Right atrium auricular region (tissue), 2 donors: Measurements from ENCODE around the gene CYP3A7. TPM values are rescaled to one million over a fixed set of nuclear protein-coding genes. Genes with fewer than 3 reads are reported as not detected.
"Not testable (repeated sequence)": the region's sequence is repeated elsewhere in the genome, so short reads cannot be mapped to it uniquely, and the experiment has no call there.

ENCODE experiments used
- DNase-seq: peaks from one replicate; pipeline ENCODE4 v3.0.0-alpha.2; 2019; ENCODE audit warnings: low spot score
- H3K27ac ChIP-seq, 2 donors: fragments of 200-600 bp; sonication (generic); 1 replicate in 1 of 2; 2 replicates in 1 of 2; pipeline ENCODE4 v1.5.1; 2016 to 2019
- H3K27me3 ChIP-seq, 2 donors: fragments of 200-600 bp; sonication (generic); one replicate each; pipeline versions ENCODE4 v1.5.1 to v1.6.0; 2017 to 2019
- H3K36me3 ChIP-seq: fragments of 200-600 bp; sonication (generic); one replicate; pipeline ENCODE4 v1.5.1; 2016
- H3K4me1 ChIP-seq, 2 donors: fragments of 200-600 bp; sonication (generic); one replicate each; pipeline versions ENCODE4 v1.5.1 to v1.6.0; 2017 to 2019
- H3K4me3 ChIP-seq, 2 donors: fragments of 200-600 bp; sonication (generic); 1 replicate in 1 of 2; 2 replicates in 1 of 2; pipeline ENCODE4 v1.5.1; 2017 to 2019; ENCODE audit warnings: mild to moderate bottlenecking in 1 of 2, moderate library complexity in 1 of 2
- H3K9me3 ChIP-seq, 2 donors: fragments of 200-600 bp; sonication (generic); one replicate each; pipeline ENCODE4 v1.5.1; 2019
- CTCF ChIP-seq, 2 donors: fragments of 200-600 bp; sonication (generic); IDR thresholded peaks; one replicate each; pipeline ENCODE4 v1.5.1; 2019; ENCODE audit warnings: antibody characterized with exemption in 2 of 2
- total RNA-seq, 2 donors: library from RNA; depleted of rRNA; stranded (reverse); fragments of >200 nt; gene quantifications; one replicate each; pipeline ENCODE4 v1.1.0, GENCODE V29; 2016

The CYP3A7 gene
- total RNA-seq, 2 donors from 2014 or later = 0.82 to 2.0 TPM

GRCh38 chr7:99778880-99779279, 43.9 kb upstream of the CYP3A7 start:
- H3K27me3 ChIP-seq = no peaks in the 10 kb centered on the region
- H3K9me3 ChIP-seq = no peaks in the 10 kb centered on the region
- H3K27ac ChIP-seq = no peak overlapping the region
- no peaks in the 10 kb centered on the region for H3K4me1 ChIP-seq
- no peaks in the 10 kb centered on the region for H3K36me3 ChIP-seq
- no peak for DNase-seq
- no peak for TF ChIP-seq CTCF (IDR thresholded peaks at IDR 0.05)
- H3K4me3 ChIP-seq = no peak overlapping the region

GRCh38 chr7:99773395-99773794, 38.4 kb upstream of the CYP3A7 start:
- H3K27me3 ChIP-seq, H3K36me3 ChIP-seq, DNase-seq, H3K4me3 ChIP-seq, H3K9me3 ChIP-seq, H3K27ac ChIP-seq, H3K4me1 ChIP-seq: not testable (repeated sequence)

- TF ChIP-seq CTCF (IDR thresholded peaks at IDR 0.05) = no peak
- Histone ChIP-seq H3K27ac (no peak overlapping the region), H3K9me3 (no peaks in the 10 kb centered on the region), H3K36me3 (no peaks in the 10 kb centered on the region), H3K4me3 (no peak overlapping the region), H3K27me3 (no peaks in the 10 kb centered on the region), H3K4me1 (no peaks in the 10 kb centered on the region)
- DNase-seq = no peak
Measured at GRCh38 chr7:99772565-99772964, 37.6 kb upstream of the CYP3A7 start.

- H3K4me1 ChIP-seq = not testable (repeated sequence)
Measured at GRCh38 chr7:99769494-99769893, 34.5 kb upstream of the CYP3A7 start.

GRCh38 chr7:99768471-99768870, 33.5 kb upstream of the CYP3A7 start:
- Histone ChIP-seq H3K27me3 (no peaks in the 10 kb centered on the region), H3K4me3 (no peak overlapping the region), H3K27ac (no peak overlapping the region), H3K36me3 (no peaks in the 10 kb centered on the region), H3K9me3 (no peaks in the 10 kb centered on the region), H3K4me1 (no peaks in the 10 kb centered on the region)
- TF ChIP-seq CTCF (IDR thresholded peaks at IDR 0.05) = no peak
- DNase-seq = no peak

More at GRCh38 chr7:99769494-99769893, 34.5 kb upstream of the CYP3A7 start:
- not testable (repeated sequence) for H3K4me3 ChIP-seq, H3K9me3 ChIP-seq, H3K36me3 ChIP-seq, H3K27me3 ChIP-seq, H3K27ac ChIP-seq, DNase-seq

GRCh38 chr7:99767662-99768061, 32.7 kb upstream of the CYP3A7 start:
- no peak for DNase-seq
- no peak for TF ChIP-seq CTCF (IDR thresholded peaks at IDR 0.05)
- no peaks in the 10 kb centered on the region for H3K36me3 ChIP-seq
- H3K9me3 ChIP-seq = no peaks in the 10 kb centered on the region
- peaks cover 0 to 3% of the 10 kb centered on the region in 2 donors for H3K4me1 ChIP-seq
- H3K4me3 ChIP-seq = no peak overlapping the region
- no peak overlapping the region for H3K27ac ChIP-seq
- no peaks in the 10 kb centered on the region for H3K27me3 ChIP-seq

- Histone ChIP-seq H3K36me3 (no peaks in the 10 kb centered on the region), H3K4me1 (peaks cover 0 to 4% of the 10 kb centered on the region in 2 donors), H3K4me3 (no peak overlapping the region), H3K27me3 (no peaks in the 10 kb centered on the region), H3K27ac (no peak overlapping the region), H3K9me3 (no peaks in the 10 kb centered on the region)
- no peak for DNase-seq
- TF ChIP-seq CTCF (IDR thresholded peaks at IDR 0.05) = no peak
Measured at GRCh38 chr7:99766484-99767099, 31.6 kb upstream of the CYP3A7 start.
